Thymus (tissue), 11 donors: ENCODE measurements around the gene LINC00237. TPM values are rescaled to one million over a fixed set of nuclear protein-coding genes. Genes with fewer than 3 reads are reported as not detected.

Experiments used
- DNase-seq, 9 donors: peaks; one replicate each; pipeline ENCODE4 v3.0.0-alpha.2; 2013; ENCODE audit warnings: low spot score in 9 of 9, low read depth in 6 of 9, missing footprints in 1 of 9
- H3K27ac ChIP-seq, 2 donors: one replicate each; pipeline ENCODE4 v1.5.1; 2013; ENCODE audit warnings: control low read depth in 1 of 2, low read depth in 1 of 2, low read length in 1 of 2, mild to moderate bottlenecking in 1 of 2, moderate library complexity in 1 of 2
- H3K27me3 ChIP-seq, 2 donors: one replicate each; pipeline ENCODE4 v1.5.1; 2013; ENCODE audit warnings: low read length in 1 of 2; ENCODE audit not compliant: control insufficient read depth in 2 of 2, insufficient read depth in 1 of 2
- H3K36me3 ChIP-seq, 2 donors: one replicate each; pipeline ENCODE4 v1.5.1; 2013; ENCODE audit warnings: low read length in 1 of 2, mild to moderate bottlenecking in 1 of 2, moderate library complexity in 1 of 2; ENCODE audit not compliant: control insufficient read depth in 2 of 2, insufficient read depth in 2 of 2
- H3K4me1 ChIP-seq, 2 donors: one replicate each; pipeline ENCODE4 v1.5.1; 2013; ENCODE audit warnings: low read length in 2 of 2; ENCODE audit not compliant: control insufficient read depth in 2 of 2, insufficient read depth in 2 of 2
- H3K4me3 ChIP-seq, 2 donors: one replicate each; pipeline ENCODE4 v1.5.1; 2013; ENCODE audit warnings: low read length in 2 of 2, control low read depth in 1 of 2, mild to moderate bottlenecking in 1 of 2
- H3K9me3 ChIP-seq, 2 donors: one replicate each; pipeline ENCODE4 v1.5.1; 2013; ENCODE audit warnings: low read length in 1 of 2, mild to moderate bottlenecking in 1 of 2; ENCODE audit not compliant: control insufficient read depth in 2 of 2, insufficient read depth in 1 of 2
- WGBS: extraction: QIAGEN DNeasy Blood & Tissue Kit; methylation state at CpG from one replicate; pipeline ENCODE4 v1.1.7; 2013; 5-methylcytosine and 5-hydroxymethylcytosine counted together
- polyA plus RNA-seq: library from polyadenylated mRNA; stranded (reverse); fragments of 200-250 nt; gene quantifications from one replicate; pipeline ENCODE4 v1.2.3, GENCODE V29; 2013
- total RNA-seq: library from RNA; stranded (reverse); fragments of 120-200 nt; gene quantifications from one replicate; pipeline ENCODE4 v1.2.4, GENCODE V29; 2013
- donor health status: healthy.

The LINC00237 gene
- total and polyA plus RNA-seq, 2 donors: not detected

- WGBS: 95% methylated on average over 15 of the region's 15 CpGs
- Histone ChIP-seq H3K27me3 (peaks cover 9 to 51% of the 10 kb centered on the region in 2 donors), H3K27ac (no peak overlapping the region), H3K4me1 (no peaks in the 10 kb centered on the region), H3K36me3 (no peaks in the 10 kb centered on the region), H3K4me3 (no peak overlapping the region), H3K9me3 (no peaks in the 10 kb centered on the region)
- no peak for DNase-seq
Measured at GRCh38 chr20:21114584-21114983, 8.4 kb upstream of the LINC00237 start.

GRCh38 chr20:21113697-21114096 is 7.5 kb upstream of the LINC00237 start:
- no peaks in the 10 kb centered on the region for H3K4me1 ChIP-seq
- H3K27me3 ChIP-seq: peaks cover 11 to 56% of the 10 kb centered on the region in 2 donors
- 94% methylated on average over 4 of the region's 4 CpGs for WGBS

GRCh38 chr20:21111416-21111815 is 5.3 kb upstream of the LINC00237 start:
- Histone ChIP-seq H3K4me3 (no peak overlapping the region), H3K36me3 (no peaks in the 10 kb centered on the region), H3K4me1 (no peaks in the 10 kb centered on the region), H3K27me3 (peaks cover 23 to 66% of the 10 kb centered on the region in 2 donors), H3K9me3 (no peaks in the 10 kb centered on the region), H3K27ac (no peak overlapping the region)
- WGBS: 95% methylated on average over 2 of the region's 2 CpGs
- no peak for DNase-seq

More at GRCh38 chr20:21113697-21114096, 7.5 kb upstream of the LINC00237 start:
- Histone ChIP-seq H3K4me3 (no peak overlapping the region), H3K9me3 (no peaks in the 10 kb centered on the region), H3K36me3 (no peaks in the 10 kb centered on the region), H3K27ac (no peak overlapping the region)
- no peak for DNase-seq

GRCh38 chr20:21110811-21111210 is 4.7 kb upstream of the LINC00237 start:
- Histone ChIP-seq H3K4me3 (no peak overlapping the region), H3K36me3 (no peaks in the 10 kb centered on the region), H3K4me1 (no peaks in the 10 kb centered on the region), H3K27me3 (peaks cover 29 to 70% of the 10 kb centered on the region in 2 donors), H3K9me3 (no peaks in the 10 kb centered on the region), H3K27ac (no peak overlapping the region)
- no peak for DNase-seq
- WGBS: 97% methylated on average over 1 of the region's 1 CpG

- peaks cover 45 to 83% of the 10 kb centered on the region in 2 donors for H3K27me3 ChIP-seq
- H3K9me3 ChIP-seq: no peaks in the 10 kb centered on the region
- H3K4me1 ChIP-seq: no peaks in the 10 kb centered on the region
- no peak overlapping the region for H3K27ac ChIP-seq
- H3K36me3 ChIP-seq: no peaks in the 10 kb centered on the region
- DNase-seq: no peak
- WGBS: 95% methylated on average over 2 of the region's 2 CpGs
- H3K4me3 ChIP-seq: no peak overlapping the region
Measured at GRCh38 chr20:21109144-21109543, 3.0 kb upstream of the LINC00237 start.

GRCh38 chr20:21105429-21106170 is 558 bp downstream of the LINC00237 start:
- peaks cover 80 to 98% of the 10 kb centered on the region in 2 donors for H3K27me3 ChIP-seq
- H3K4me1 ChIP-seq: peaks cover 19 to 25% of the 10 kb centered on the region in 2 donors
- H3K4me3 ChIP-seq: no peak overlapping the region
- DNase-seq: no peak
- H3K36me3 ChIP-seq: no peaks in the 10 kb centered on the region
- no peak overlapping the region for H3K27ac ChIP-seq
- WGBS: 5% methylated on average over 50 of the region's 50 CpGs
- H3K9me3 ChIP-seq: no peaks in the 10 kb centered on the region

GRCh38 chr20:21104921-21105320 is 1.2 kb downstream of the LINC00237 start:
- Histone ChIP-seq H3K4me1 (peaks cover 23 to 30% of the 10 kb centered on the region in 2 donors), H3K9me3 (no peaks in the 10 kb centered on the region), H3K27ac (no peak overlapping the region), H3K27me3 (peaks cover 84 to 99% of the 10 kb centered on the region in 2 donors), H3K4me3 (no peak overlapping the region), H3K36me3 (no peaks in the 10 kb centered on the region)
- 7% methylated on average over 16 of the region's 16 CpGs for WGBS
- DNase-seq: no peak

- Histone ChIP-seq H3K27me3 (peaks cover 88 to 99% of the 10 kb centered on the region in 2 donors), H3K9me3 (no peaks in the 10 kb centered on the region), H3K36me3 (no peaks in the 10 kb centered on the region), H3K4me3 (no peak overlapping the region), H3K4me1 (peaks cover 23 to 34% of the 10 kb centered on the region in 2 donors), H3K27ac (no peak overlapping the region)
- WGBS: 12% methylated on average over 5 of the region's 5 CpGs
- no peak for DNase-seq
Measured at GRCh38 chr20:21104466-21104761, 1.7 kb downstream of the LINC00237 start.

- H3K4me3 ChIP-seq: no peak overlapping the region
Measured at GRCh38 chr20:21103582-21104465, 2.3 kb downstream of the LINC00237 start.

More at GRCh38 chr20:21103582-21104465, 2.3 kb downstream of the LINC00237 start:
- Histone ChIP-seq H3K27me3 (peaks cover 85 to 99% of the 10 kb centered on the region in 2 donors), H3K27ac (no peak overlapping the region), H3K9me3 (no peaks in the 10 kb centered on the region), H3K36me3 (no peaks in the 10 kb centered on the region), H3K4me1 (peaks cover 23 to 36% of the 10 kb centered on the region in 2 donors)
- WGBS: 13% methylated on average over 32 of the region's 32 CpGs
- DNase-seq: no peak
